Chondrocyte (in vitro differentiated cells): Measurements from ENCODE around the gene RNF19B. TPM values are rescaled to one million over a fixed set of nuclear protein-coding genes. Genes with fewer than 3 reads are reported as not detected.

Source experiments
- DNase-seq: peaks from one replicate; pipeline ENCODE4 v3.0.0; 2021; ENCODE audit warnings: mixed read lengths, low spot score
- H3K27ac Mint-ChIP-seq: one replicate; pipeline ENCODE4 v1.8.0; 2021; ENCODE audit warnings: mild to moderate bottlenecking, moderate library complexity, mixed read lengths; ENCODE audit not compliant: unreplicated experiment
- H3K27me3 Mint-ChIP-seq: 2 replicates; pipeline ENCODE4 v1.8.0; 2021; ENCODE audit warnings: low read depth, mixed read lengths
- H3K36me3 Mint-ChIP-seq: 2 replicates; pipeline ENCODE4 v1.8.0; 2021; ENCODE audit warnings: low read depth, mixed read lengths
- H3K4me1 Mint-ChIP-seq: 2 replicates; pipeline ENCODE4 v1.8.0; 2021; ENCODE audit warnings: low read depth, mild to moderate bottlenecking, mixed read lengths
- H3K4me3 Mint-ChIP-seq: one replicate; pipeline ENCODE4 v1.8.0; 2021; ENCODE audit warnings: mild to moderate bottlenecking, moderate library complexity, mixed read lengths; ENCODE audit not compliant: unreplicated experiment
- H3K9me3 Mint-ChIP-seq: 2 replicates; pipeline ENCODE4 v1.8.0; 2021; ENCODE audit warnings: low read depth, mixed read lengths
- long read RNA-seq: library from polyadenylated mRNA; stranded (forward); transcript quantifications from one replicate; pipeline ENCODE4 v2.0.0, GENCODE V29; 2021
- total RNA-seq: library from RNA; stranded (reverse); gene quantifications from 3 replicates; pipeline ENCODE4 v1.2.1, GENCODE V29; 2021
- TF ChIP-seq, protein P1 (sequence below): fragments of 200-600 bp; sonication (generic); IDR thresholded peaks from 2 replicates; pipeline ENCODE4 v1.5.0; 2021; ENCODE audit warnings: antibody characterized with exemption, mild to moderate bottlenecking, moderate library complexity

RNF19B gene
- 15.5 to 17.6 TPM (median 17.4 TPM) in 3 replicates for total RNA-seq
- long read RNA-seq, transcript RNF19B-201 (9 exons, 2,334 nt) = major isoform, 22 of 36 reads
- long read RNA-seq, transcript RNF19B-202 (9 exons, 2,598 nt) = minor isoform, 7 of 36 reads
- long read RNA-seq, partial matches to known transcripts = 0 of 36 reads
- long read RNA-seq, other reads (novel, unspliced or antisense) = 3 of 36 reads

DNA sequence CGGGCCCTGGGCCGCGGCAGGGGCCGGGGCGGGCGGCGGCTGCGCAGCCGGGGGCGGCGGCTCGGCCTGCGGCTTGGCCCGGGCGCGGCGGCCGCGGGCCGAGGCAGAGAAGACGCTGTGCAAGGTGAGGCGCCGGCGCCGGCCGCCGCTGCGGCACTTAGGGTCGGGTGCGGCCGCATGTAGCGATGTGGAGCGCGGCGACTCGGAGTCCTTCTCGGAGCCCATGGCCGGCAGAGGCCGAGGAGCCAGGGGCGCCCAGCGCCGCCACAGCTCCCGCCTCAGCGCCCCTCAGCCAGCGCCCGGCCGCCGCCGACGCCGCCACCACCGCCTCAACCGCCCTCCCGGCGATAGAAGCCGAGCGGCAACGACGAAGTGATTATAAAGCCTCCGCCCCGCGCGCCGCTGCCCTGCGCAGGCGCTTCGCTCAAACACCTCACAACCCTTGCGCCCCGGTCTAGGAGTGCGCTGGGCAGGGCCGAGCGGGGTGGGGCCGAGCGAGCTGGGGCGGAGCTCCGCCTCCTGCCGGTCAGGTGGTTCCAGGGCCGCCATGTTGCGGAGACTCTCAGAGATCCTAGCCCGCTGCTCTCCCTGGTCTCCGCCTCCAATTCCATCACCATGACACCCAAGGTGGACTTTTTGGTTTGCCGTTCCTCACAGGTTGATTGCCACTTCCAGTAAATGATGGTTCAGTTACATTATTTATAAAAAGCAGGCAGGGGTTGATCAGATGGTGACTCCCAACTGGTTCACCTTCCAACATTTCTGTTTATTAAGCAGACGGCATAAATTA, at the start of gene RNF19B:
Gene RNF19B (minus strand): TSS at position 349 of the 790 bp plus-strand sequence. CDS start 124 bp downstream, at position 225.
- TF ChIP-seq, protein P1, sequence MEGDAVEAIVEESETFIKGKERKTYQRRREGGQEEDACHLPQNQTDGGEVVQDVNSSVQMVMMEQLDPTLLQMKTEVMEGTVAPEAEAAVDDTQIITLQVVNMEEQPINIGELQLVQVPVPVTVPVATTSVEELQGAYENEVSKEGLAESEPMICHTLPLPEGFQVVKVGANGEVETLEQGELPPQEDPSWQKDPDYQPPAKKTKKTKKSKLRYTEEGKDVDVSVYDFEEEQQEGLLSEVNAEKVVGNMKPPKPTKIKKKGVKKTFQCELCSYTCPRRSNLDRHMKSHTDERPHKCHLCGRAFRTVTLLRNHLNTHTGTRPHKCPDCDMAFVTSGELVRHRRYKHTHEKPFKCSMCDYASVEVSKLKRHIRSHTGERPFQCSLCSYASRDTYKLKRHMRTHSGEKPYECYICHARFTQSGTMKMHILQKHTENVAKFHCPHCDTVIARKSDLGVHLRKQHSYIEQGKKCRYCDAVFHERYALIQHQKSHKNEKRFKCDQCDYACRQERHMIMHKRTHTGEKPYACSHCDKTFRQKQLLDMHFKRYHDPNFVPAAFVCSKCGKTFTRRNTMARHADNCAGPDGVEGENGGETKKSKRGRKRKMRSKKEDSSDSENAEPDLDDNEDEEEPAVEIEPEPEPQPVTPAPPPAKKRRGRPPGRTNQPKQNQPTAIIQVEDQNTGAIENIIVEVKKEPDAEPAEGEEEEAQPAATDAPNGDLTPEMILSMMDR = peak; percentile 20
- Mint-ChIP-seq H3K4me3 (peak within 1 kb of the TSS; percentile 82), H3K27me3 (no peaks in the 10 kb centered on the region), H3K36me3 (no peaks in the 10 kb centered on the region), H3K4me1 (peaks cover 44% of the 10 kb centered on the region), H3K9me3 (no peaks in the 10 kb centered on the region), H3K27ac (peak within 1 kb of the TSS; percentile 87)
- DNase-seq = peak; percentile 97

- H3K27ac Mint-ChIP-seq = no peak overlapping the region
- H3K9me3 Mint-ChIP-seq = no peaks in the 10 kb centered on the region
- TF ChIP-seq, protein P1 = no peak
- no peak overlapping the region for H3K4me3 Mint-ChIP-seq
- DNase-seq = no peak
- no peaks in the 10 kb centered on the region for H3K27me3 Mint-ChIP-seq
- H3K36me3 Mint-ChIP-seq = peaks cover 28% of the 10 kb centered on the region
- H3K4me1 Mint-ChIP-seq = peaks cover 21% of the 10 kb centered on the region
Observed at GRCh38 chr1:33013791-33014190, 49.2 kb upstream of the RNF19B start.

DNA sequence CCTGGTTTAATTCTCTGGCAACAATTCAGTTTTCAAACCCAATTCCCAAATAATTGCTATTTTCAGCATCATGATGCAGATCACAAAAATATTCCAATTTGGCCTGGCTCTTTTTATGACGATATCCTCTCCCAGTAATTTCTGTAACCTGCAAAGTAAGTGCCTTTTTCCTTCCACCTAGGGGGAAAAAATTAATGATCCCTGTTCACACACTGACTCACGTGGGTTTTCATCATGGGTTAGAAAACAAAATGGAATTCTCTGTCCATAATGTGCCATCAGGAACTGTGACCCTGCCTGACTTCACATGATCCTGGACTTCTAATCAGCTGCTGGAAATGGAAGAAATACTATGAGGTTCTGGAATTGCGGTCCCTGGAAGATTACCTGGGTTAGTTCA, 47.6 kb upstream of the RNF19B start:
- DNase-seq = no peak
- TF ChIP-seq, protein P1 = no peak
- no peak overlapping the region for H3K27ac Mint-ChIP-seq
- peaks cover 26% of the 10 kb centered on the region for H3K36me3 Mint-ChIP-seq
- no peaks in the 10 kb centered on the region for H3K9me3 Mint-ChIP-seq
- peaks cover 26% of the 10 kb centered on the region for H3K4me1 Mint-ChIP-seq
- no peaks in the 10 kb centered on the region for H3K27me3 Mint-ChIP-seq
- no peak overlapping the region for H3K4me3 Mint-ChIP-seq

DNA sequence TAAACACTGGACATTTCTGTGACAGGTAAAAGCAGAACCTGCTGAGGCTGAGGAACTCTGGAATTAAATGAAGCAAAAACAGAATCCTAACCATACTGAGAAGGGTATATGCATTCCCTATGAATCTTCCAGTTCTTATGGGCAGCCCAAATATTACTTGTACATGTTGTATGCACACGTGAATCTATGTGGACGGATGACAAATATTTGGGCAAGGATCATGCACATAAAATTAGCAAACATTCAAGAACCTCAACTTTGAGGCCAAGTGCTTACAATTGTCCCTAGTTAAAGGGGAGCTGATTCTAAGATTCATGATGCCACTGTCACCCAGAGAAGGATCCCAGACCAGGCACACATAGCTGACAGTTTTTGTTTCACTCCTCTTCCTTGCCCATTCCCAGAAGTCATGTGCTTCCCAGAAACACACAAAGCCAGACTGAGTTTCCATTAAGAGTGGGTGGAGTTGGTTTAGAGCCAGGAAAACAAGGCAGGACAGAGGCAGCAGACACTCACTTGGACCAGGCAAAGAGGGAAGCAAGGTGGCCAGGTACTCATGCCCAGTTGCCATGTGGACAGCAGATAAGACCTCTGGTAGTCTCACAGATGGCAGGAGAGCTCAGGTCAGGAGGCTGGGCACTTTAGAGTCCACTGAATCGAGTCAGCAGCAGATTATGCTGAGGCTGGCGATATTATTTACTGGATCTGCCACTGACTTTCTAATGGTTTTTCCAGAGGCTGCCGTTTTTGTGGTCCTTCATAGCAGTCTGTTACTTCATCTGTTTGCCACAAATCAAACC, 46.5 kb upstream of the RNF19B start:
- Mint-ChIP-seq H3K27ac (peak overlapping the region; percentile 52), H3K4me1 (peaks cover 33% of the 10 kb centered on the region)
- TF ChIP-seq, protein P1 = no peak

DNA sequence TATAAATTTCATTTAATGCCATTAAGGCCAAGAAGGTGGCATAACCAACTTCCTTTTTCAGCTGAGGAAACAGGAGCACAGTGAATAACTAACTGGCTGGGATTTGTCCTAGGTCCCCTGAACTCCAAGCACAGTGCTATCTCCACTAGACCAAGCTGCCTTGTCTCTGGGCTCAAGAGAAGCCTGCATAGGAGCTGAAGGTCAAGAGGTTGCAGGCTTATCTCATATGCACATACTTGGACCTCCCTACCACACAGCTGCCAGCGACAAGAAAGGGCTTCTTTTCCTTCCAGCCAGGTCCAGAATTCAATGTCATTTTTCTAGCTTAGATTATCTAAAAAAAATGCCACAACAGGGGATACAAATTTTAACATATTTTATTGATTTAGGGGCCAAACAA, 45.0 kb upstream of the RNF19B start:
- Mint-ChIP-seq H3K9me3 (no peaks in the 10 kb centered on the region), H3K27me3 (no peaks in the 10 kb centered on the region), H3K4me3 (no peak overlapping the region), H3K27ac (no peak overlapping the region), H3K36me3 (peaks cover 25% of the 10 kb centered on the region), H3K4me1 (peaks cover 40% of the 10 kb centered on the region)
- no peak for DNase-seq
- TF ChIP-seq, protein P1 = no peak

More for the DNA sequence above, 46.5 kb upstream of the RNF19B start:
- Mint-ChIP-seq H3K9me3 (no peaks in the 10 kb centered on the region), H3K27me3 (no peaks in the 10 kb centered on the region), H3K4me3 (no peak overlapping the region), H3K36me3 (peaks cover 25% of the 10 kb centered on the region)
- no peak for DNase-seq
